Sigmoid colon (tissue), 4 donors: ENCODE data around the gene CD200.

Source experiments
- CTCF ChIP-seq, 4 experiments: fragments of 450-650 bp in 3 of 4; fragments of 200-600 bp in 1 of 4; IDR thresholded peaks; one replicate each; pipeline ENCODE4 v1.5.1; 2016 to 2019; ENCODE audit warnings: antibody characterized with exemption in 4 of 4, mild to moderate bottlenecking in 3 of 4, moderate library complexity in 2 of 4
- EP300 ChIP-seq, 4 donors: sonication (generic); formaldehyde crosslinking; IDR thresholded peaks; one replicate each; pipeline ENCODE4 v1.6.1; 2017; ENCODE audit warnings: antibody characterized with exemption in 4 of 4
- POLR2A ChIP-seq, 2 donors: fragments of 450-650 bp; IDR thresholded peaks; one replicate each; pipeline ENCODE4 v1.6.1; 2016; ENCODE audit warnings: antibody characterized with exemption in 2 of 2, mild to moderate bottlenecking in 2 of 2, moderate library complexity in 2 of 2
- POLR2AphosphoS5 ChIP-seq, 4 donors: sonication (generic); formaldehyde crosslinking; IDR thresholded peaks; one replicate each; pipeline ENCODE4 v1.6.1; 2017; ENCODE audit warnings: antibody characterized with exemption in 4 of 4

GRCh38 chr3:112391648-112392047 lies 58.7 kb downstream of the CD200 start:
- TF ChIP-seq CTCF (IDR thresholded peaks at IDR 0.05) (no peak), POLR2A (IDR thresholded peaks at IDR 0.05) (no peak), POLR2AphosphoS5 (IDR thresholded peaks at IDR 0.05) (no peak), EP300 (IDR thresholded peaks at IDR 0.05) (no peak)
